GM19043 (cell line): Measurements from ENCODE around the gene GPATCH8.

Experiments used
- ATAC-seq: cut with Tn5 transposase; IDR thresholded peaks from one replicate; pipeline ENCODE4 v1.9.1; 2021; ENCODE audit warnings: low read depth; ENCODE audit not compliant: unreplicated experiment

The GPATCH8 gene

GRCh38 chr17:44359458-44360143, 143.6 kb downstream of the GPATCH8 start:
- no peak for ATAC-seq

DNA sequence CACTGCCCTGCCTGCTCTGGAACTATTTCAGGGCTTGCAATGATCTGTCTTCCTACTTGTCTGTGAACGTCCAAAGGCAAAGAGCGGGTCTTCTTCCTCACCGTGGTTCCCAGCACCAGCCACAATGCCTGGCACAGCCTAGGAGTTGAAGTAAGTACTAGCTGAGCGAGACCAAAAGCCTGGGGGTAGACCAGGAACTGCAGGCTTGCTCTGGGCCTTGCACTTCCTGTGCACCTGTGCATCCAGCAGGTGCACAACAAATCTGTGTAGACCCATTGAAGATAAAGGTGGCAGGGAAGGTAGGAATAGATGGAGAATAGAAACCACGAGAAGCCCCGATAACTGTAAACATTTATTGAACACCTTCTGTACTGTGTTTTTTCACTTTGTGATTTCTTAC, 144.2 kb downstream of the GPATCH8 start:
- ATAC-seq, result no peak

- ATAC-seq, result no peak
These were observed 145.1 kb downstream of the GPATCH8 start for GRCh38 chr17:44358066-44358465.

DNA sequence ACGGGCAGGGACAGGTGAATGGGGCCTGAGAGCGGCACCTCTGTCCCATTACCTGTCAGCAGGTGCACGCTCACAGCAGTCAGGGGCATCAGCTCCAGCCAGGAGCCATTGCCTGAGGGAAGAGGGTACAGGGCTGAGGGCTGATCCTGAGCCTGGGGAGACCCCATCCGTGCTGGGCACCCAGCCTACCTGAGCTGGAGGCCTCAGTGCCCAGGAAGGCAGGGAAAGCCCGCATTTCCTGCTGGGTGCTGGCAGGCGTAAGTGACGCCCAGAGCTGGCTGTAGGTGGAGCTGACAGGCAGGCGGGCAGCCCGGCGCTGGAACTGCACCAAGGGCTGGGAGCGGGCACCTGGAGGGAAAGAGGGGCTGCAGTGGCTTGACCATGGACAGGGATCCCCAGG, 147.0 kb downstream of the GPATCH8 start:
- no peak for ATAC-seq

DNA sequence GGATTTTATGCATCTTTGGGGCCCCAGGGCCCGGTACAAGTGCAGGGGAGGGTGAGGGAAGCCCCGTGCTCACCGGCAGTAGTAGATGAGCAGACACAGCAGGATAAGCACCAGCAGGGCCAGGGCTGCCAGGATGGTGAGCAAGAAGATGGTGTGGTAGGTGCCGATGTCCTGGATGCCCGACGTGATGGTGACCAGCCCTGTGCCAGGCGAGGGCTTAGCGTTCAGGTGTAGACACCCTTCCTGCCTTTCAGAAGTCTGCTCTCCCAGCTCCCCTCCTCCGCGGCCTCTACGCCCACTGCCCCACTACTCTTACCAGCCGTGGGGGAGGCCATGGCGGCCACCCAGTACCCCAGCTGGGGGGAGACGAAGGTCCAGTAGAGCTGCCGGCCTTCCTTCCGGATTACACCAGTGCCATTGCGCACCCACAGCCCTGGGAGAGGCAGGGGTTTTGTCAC, 147.5 kb downstream of the GPATCH8 start:
- no peak for ATAC-seq

- no peak for ATAC-seq
These were observed 148.3 kb downstream of the GPATCH8 start for GRCh38 chr17:44354582-44355561.

GRCh38 chr17:44353672-44354331, 149.4 kb downstream of the GPATCH8 start:
- ATAC-seq, result no peak

DNA sequence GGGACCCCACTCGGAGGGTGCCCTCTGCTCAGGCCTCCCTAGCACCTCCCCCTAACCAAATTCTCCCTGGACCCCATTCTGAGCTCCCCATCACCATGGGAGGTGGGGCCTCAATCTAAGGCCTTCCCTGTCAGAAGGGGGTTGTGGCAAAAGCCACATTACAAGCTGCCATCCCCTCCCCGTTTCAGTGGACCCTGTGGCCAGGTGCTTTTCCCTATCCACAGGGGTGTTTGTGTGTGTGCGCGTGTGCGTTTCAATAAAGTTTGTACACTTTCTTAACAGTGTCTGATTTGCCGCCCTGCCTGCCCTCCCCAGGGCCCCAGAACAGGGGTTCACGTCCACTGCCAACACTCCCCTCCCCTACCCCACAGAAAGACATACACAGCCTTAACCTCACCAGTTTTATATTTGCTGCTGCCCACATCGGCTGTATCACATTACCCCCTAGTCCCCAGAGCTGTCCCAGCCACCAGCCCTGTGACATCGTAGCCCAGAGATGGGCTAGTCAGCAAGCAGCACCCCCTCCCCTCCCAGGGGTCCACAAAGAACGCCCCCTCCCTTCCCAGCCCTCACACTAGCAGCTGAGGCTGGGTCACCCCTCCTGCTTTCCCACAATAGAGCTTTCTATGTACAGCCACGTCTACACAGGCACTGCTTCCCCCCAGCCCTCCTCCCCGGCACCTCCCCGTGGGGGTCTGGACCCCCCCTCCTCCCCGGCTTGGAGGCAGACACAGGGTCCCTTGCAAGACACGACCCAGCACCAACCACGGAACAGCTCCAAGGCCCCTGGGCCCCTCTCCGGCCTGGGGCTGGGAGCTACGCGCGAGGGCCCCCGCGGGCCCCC, 150.2 kb downstream of the GPATCH8 start:
- ATAC-seq, result no peak

GRCh38 chr17:44351961-44352827, 151.0 kb downstream of the GPATCH8 start:
- no peak for ATAC-seq

DNA sequence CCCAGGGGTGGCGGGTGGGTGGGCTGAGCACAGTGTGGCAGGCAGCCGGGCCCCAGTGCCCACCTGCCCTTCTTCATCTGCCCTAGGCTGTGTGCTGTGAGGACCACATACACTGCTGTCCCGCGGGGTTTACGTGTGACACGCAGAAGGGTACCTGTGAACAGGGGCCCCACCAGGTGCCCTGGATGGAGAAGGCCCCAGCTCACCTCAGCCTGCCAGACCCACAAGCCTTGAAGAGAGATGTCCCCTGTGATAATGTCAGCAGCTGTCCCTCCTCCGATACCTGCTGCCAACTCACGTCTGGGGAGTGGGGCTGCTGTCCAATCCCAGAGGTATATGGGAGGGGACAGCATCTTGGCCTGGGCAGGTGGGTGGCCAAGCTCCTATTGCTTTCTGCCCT, 151.7 kb downstream of the GPATCH8 start:
- ATAC-seq, result no peak

DNA sequence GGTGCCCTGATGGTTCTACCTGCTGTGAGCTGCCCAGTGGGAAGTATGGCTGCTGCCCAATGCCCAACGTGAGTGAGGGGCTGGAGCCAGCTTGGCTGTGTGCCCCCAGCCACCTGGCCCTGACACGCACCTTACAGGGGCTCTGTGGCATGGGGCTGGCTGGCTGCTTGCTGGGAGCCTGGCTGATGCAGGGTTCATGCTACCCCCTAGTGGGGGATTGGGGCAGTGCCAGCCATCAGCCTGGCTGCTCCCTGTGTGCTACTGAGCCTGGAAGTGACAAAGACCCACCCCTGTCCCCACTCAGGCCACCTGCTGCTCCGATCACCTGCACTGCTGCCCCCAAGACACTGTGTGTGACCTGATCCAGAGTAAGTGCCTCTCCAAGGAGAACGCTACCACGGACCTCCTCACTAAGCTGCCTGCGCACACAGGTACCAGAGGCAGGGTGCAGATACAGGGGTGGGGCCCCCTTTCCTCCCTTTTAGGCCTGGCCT, 152.4 kb downstream of the GPATCH8 start:
- no peak for ATAC-seq

DNA sequence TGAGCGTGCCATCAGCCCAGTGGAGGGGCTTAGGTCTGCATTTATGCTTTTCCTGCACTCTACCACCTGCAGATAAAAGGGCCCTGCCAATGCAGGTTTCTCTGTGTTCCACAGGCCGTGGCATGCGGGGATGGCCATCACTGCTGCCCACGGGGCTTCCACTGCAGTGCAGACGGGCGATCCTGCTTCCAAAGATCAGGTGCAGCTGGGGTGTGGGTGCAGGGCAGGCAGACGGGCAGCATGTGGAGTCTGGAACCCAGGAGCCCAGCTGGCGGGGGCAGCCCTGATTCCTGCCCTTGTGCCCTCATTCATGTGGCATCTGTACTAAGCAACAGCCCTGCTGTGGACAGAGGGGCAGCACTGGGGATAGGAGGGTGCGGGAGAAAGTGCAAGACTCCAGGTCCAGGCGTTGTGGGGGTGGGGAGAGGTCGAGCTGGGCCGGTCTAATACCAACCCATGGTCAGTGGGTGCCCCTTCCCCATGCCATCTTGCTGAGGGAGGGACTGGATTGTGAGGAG, 153.6 kb downstream of the GPATCH8 start:
- ATAC-seq, result no peak

DNA sequence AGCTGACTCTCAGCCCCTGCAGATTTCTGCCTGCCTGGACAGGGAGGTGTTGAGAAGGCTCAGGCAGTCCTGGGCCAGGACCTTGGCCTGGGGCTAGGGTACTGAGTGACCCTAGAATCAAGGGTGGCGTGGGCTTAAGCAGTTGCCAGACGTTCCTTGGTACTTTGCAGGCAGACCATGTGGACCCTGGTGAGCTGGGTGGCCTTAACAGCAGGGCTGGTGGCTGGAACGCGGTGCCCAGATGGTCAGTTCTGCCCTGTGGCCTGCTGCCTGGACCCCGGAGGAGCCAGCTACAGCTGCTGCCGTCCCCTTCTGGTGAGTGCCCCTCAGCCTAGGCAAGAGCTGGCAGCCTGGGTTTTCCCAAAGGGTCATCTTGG, 154.2 kb downstream of the GPATCH8 start:
- no peak for ATAC-seq

DNA sequence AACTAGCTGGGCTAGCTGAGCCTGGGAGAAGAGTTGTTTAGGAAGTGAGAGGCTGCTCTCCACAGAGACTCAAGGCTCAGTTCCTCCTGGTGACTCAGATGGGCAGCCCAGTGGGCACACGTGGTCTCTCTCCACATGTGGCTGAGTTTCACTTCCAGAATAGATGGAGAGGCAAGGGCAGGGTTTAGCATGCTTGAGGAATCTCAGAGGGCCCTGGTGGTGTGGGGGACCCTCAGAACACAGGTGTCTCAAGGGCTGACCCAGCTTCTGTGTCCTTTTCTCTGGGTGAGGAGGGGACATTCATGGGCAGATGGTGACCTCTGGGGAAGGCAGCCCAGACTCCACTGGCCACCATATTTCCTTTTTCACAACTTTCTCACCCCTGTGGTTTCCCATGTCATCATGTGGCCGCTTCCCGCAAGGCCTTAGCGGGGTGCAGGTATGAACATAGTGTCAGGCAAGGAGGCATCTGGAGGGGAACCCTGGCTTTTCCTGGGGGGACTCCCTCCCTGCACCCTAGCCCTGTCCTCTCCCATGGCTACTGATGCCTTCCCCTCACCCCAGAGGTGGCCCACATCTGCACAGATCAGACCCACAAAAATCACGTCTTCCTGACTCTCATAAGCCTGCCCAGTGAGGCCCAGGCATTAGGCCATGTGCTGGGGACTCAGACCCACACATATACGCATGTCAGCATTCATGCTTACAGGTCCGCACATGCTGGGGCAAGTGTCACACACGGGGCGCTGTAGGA, 154.8 kb downstream of the GPATCH8 start:
- ATAC-seq, result peak; percentile 44
